Retina (tissue), 1 donor: Measurements from ENCODE around the gene CD151.
A peak's percentile ranks its signal among the peaks of the same experiment; 100 is the strongest.

Experiments used
- DNase-seq: peaks from one replicate; pipeline ENCODE4 v3.0.0-alpha.2; 2016

Gene CD151

GRCh38 chr11:832529-833113, at the start of gene CD151:
Gene CD151, plus strand, starts transcription at chr11:832952. Its CDS starts 3,118 bp downstream, at chr11:836070.
- peak; percentile 89 for DNase-seq

GRCh38 chr11:783581-784015, 49.2 kb upstream of the CD151 start:
- peak; percentile 88 for DNase-seq

- DNase-seq, result no peak
These were observed 46.3 kb upstream of the CD151 start for GRCh38 chr11:786235-787083.

- no peak for DNase-seq
These were observed 45.6 kb upstream of the CD151 start for GRCh38 chr11:787084-787675.

GRCh38 chr11:788009-788640, 44.6 kb upstream of the CD151 start:
- DNase-seq, result no peak

- peak; percentile 60 for DNase-seq
These were observed 43.5 kb upstream of the CD151 start for GRCh38 chr11:788953-789940.

GRCh38 chr11:789943-790342, 42.8 kb upstream of the CD151 start, which contains the start of gene CEND1:
Gene CEND1, minus strand, starts transcription at chr11:790090. Its CDS starts 1,514 bp downstream, at chr11:788576.
- peak; percentile 76 for DNase-seq

- no peak for DNase-seq
These were observed 41.8 kb upstream of the CD151 start for GRCh38 chr11:790721-791564.

- DNase-seq, result no peak
These were observed 40.9 kb upstream of the CD151 start for GRCh38 chr11:791658-792534.

- no peak for DNase-seq
These were observed 40.3 kb upstream of the CD151 start for GRCh38 chr11:792535-792821.

- no peak for DNase-seq
These were observed 39.9 kb upstream of the CD151 start for GRCh38 chr11:792873-793272.

GRCh38 chr11:793556-793955, 39.2 kb upstream of the CD151 start:
- DNase-seq, result no peak

GRCh38 chr11:794013-794765, 38.6 kb upstream of the CD151 start:
- DNase-seq, result no peak

GRCh38 chr11:794766-795633, 37.8 kb upstream of the CD151 start:
- no peak for DNase-seq

- DNase-seq, result peak; percentile 52
These were observed 36.9 kb upstream of the CD151 start for GRCh38 chr11:795634-796564.

GRCh38 chr11:796565-797295, 36.0 kb upstream of the CD151 start:
- DNase-seq, result peak; percentile 48
